ENCODE measurements around the gene UBL3. TPM values are rescaled to one million over a fixed set of nuclear protein-coding genes. Genes with fewer than 3 reads are reported as not detected.

Gene UBL3
- total RNA-seq, 2 experiments from 2014 or later, result 15.3 to 15.5 TPM

DNA sequence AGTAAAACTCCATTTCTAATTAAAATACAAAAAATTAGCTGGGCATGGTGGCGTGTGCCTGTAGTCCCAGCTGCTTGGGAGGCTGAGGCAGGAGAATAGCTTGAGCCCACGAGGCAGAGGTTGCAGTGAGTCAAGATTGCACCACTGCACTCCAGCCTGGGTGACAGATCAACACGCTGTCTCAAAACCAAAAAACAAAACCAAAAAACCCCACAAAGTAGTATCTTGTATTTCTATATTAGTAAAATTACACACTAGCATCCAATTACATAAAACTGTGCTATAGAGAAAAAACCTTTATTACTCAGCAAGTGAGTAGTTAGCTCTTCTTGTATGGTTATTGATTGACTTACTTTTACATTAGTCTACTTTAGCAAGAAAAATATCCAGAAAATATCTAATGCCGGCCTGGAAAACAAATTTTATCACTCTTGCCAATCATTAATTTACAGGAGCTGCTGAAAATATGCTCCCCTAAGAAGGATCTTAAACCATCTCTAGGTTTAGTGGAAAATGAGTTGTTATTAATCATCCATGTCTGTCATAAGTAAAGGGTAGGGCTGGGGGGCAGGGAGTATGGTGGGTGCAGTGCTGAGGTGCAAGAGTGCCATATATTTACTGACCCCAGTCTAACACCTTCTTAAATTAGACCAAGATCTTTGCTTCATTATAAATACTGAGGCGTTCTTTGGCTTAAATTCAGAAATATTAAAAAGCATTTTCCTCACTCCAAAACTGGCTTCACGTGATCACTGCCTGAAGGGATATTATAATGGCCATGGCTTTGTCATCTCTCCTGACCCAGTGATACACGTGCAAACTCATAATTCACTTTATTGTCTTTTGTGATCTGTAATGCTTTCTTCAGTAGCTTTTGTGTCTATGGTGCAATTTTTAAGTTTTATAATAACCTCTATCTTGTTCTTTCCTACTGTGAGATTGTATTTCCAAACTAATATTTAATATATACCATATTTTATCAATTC, 44.1 kb downstream of the UBL3 start:
- peak; percentile 61 for DNase-seq
- ChIA-PET POLR2A (interaction anchor here (0.9 to 1.2 kb wide), 4 partner anchors 24 to 148 kb away, joined by 3 to 4 read pairs (median 3); no protein-coding TSS in a partner anchor), CTCF (interaction anchor here (0.9 to 1.6 kb wide), 4 partner anchors 12 to 308 kb away, joined by 3 to 8 read pairs (median 4); no protein-coding TSS in a partner anchor)
- H3K27ac Mint-ChIP-seq, result no peak overlapping the region
- H3K4me3 Mint-ChIP-seq, result no peak overlapping the region
- H3K27me3 Mint-ChIP-seq, result no peaks in the 10 kb centered on the region
- intact Hi-C loops (cut with micrococcal nuclease), result loop anchor here (1.0 to 5.0 kb wide), 3 partner anchors 15 to 41 kb away; no protein-coding TSS in a partner anchor
- H3K36me3 Mint-ChIP-seq, result no peaks in the 10 kb centered on the region
- H3K9me3 Mint-ChIP-seq, result peaks cover 2% of the 10 kb centered on the region
- peaks cover 43% of the 10 kb centered on the region for H3K4me1 Mint-ChIP-seq (ENCODE audit: low read depth)

DNA sequence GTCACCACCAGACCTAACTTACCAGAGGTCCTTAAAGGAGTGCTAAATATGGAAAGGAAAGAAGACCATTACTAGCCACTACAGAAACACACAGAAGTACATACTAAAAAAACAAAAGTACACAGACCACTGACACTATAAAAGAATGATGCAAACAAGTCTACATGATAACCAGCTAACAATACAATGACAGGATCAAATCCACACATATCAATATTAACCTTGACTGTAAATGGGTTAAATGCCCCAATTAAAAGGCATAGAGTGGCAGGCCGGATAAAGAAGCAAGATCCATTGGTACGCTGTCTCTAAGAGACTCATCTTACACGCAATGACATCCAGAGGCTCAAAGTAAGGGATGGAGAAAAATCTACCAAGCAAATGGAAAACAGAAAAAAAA, 47.2 kb downstream of the UBL3 start:
- DNase-seq, result no peak
- Mint-ChIP-seq H3K36me3 (no peaks in the 10 kb centered on the region), H3K27me3 (no peaks in the 10 kb centered on the region), H3K4me1 (ENCODE audit: low read depth) (peaks cover 38% of the 10 kb centered on the region), H3K4me3 (no peak overlapping the region), H3K27ac (no peak overlapping the region), H3K9me3 (peaks cover 2% of the 10 kb centered on the region)
- ChIA-PET CTCF (no interaction called here), POLR2A (no interaction called here)
- intact Hi-C loops (cut with micrococcal nuclease), result no loop called here

DNA sequence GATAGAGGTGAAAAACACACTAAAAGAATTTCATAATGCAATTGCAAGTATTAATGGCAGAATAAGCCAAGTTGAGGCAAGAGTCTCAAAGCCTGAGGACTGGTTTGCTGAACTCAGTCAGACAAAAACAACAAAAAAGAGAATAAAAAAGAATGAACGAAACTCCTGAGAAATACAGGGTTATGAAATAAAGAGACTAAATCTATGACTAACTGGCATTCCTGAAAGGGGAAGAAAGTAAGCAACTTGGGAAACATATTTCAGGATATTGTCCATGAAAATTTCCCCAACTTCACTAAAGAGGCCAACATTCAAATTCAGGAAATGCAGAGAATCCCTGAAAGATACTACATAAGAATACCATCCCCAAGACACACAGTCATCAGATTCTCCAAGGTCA, 47.8 kb downstream of the UBL3 start:
- intact Hi-C loops (cut with micrococcal nuclease), result no loop called here
- Mint-ChIP-seq H3K36me3 (no peaks in the 10 kb centered on the region), H3K4me1 (ENCODE audit: low read depth) (peaks cover 39% of the 10 kb centered on the region), H3K27me3 (no peaks in the 10 kb centered on the region), H3K9me3 (peaks cover 2% of the 10 kb centered on the region), H3K27ac (no peak overlapping the region), H3K4me3 (no peak overlapping the region)
- ChIA-PET POLR2A (no interaction called here), CTCF (interaction anchor here (0.6 to 1.4 kb wide), 3 partner anchors 31 to 46 kb away, joined by 3 to 6 read pairs (median 6); no protein-coding TSS in a partner anchor)
- no peak for DNase-seq

DNA sequence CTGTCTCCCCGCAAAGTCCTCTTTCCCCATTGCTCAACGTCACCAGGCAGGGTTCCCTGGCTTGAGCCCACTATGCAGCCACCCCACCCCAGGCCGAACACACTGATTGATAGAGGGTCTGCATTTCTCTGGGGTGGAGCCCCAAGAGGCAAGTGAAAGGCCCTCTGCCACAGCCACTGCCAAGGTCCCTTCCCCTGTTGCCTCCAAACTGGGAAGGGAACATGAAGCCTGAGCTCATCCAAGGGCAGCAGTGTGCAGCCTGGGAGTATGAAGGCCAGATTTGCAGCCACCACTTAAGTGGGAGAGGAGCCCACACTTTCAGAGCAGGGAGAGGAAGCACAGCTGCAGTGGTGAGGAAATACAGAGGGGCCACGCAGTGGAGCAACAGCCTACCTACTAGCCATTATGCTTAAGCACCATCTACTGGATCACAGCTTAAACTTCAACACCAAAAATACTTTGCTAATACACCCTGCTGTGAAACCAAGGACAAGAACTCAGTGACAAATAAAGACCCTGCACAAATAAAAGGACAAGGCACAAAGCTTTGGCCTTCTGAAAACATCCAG, 48.6 kb downstream of the UBL3 start:
- H3K9me3 Mint-ChIP-seq, result peaks cover 2% of the 10 kb centered on the region
- no peak for DNase-seq
- H3K4me1 Mint-ChIP-seq (ENCODE audit: low read depth), result peaks cover 41% of the 10 kb centered on the region
- CTCF ChIA-PET, result interaction anchor here (0.6 to 1.4 kb wide), 3 partner anchors 31 to 47 kb away, joined by 3 to 6 read pairs (median 6); no protein-coding TSS in a partner anchor
- no peak overlapping the region for H3K4me3 Mint-ChIP-seq
- no peaks in the 10 kb centered on the region for H3K36me3 Mint-ChIP-seq
- intact Hi-C loops (cut with micrococcal nuclease), result no loop called here
- POLR2A ChIA-PET, result no interaction called here
- H3K27me3 Mint-ChIP-seq, result no peaks in the 10 kb centered on the region
- H3K27ac Mint-ChIP-seq, result no peak overlapping the region

DNA sequence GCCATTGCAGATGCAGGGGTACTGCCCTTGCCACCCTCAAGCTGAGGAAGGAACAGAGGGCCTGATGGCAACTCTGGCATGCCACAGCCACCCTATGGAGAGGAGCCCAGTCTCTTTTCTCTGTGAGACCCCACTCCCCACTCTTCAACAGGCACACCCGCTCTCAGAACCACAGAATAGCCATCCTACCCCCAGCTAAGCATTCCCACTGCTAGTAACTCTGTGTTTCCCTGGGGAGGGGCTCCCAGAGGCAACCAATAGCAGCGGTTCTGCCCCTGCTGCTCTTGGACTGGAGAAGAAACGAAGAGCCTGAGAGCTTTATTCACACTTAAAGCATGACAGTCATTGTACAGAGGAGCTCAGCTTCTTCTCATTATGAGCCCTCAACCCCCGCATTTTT, 49.3 kb downstream of the UBL3 start:
- Mint-ChIP-seq H3K27me3 (no peaks in the 10 kb centered on the region), H3K27ac (no peak overlapping the region), H3K36me3 (no peaks in the 10 kb centered on the region), H3K4me3 (no peak overlapping the region), H3K4me1 (ENCODE audit: low read depth) (peaks cover 38% of the 10 kb centered on the region), H3K9me3 (peaks cover 2% of the 10 kb centered on the region)
- ChIA-PET POLR2A (no interaction called here), CTCF (interaction anchor here (1.0 kb wide), 1 partner anchor 26 kb away, joined by 4 read pairs; no protein-coding TSS in a partner anchor)
- intact Hi-C loops (cut with micrococcal nuclease), result no loop called here
- no peak for DNase-seq

DNA sequence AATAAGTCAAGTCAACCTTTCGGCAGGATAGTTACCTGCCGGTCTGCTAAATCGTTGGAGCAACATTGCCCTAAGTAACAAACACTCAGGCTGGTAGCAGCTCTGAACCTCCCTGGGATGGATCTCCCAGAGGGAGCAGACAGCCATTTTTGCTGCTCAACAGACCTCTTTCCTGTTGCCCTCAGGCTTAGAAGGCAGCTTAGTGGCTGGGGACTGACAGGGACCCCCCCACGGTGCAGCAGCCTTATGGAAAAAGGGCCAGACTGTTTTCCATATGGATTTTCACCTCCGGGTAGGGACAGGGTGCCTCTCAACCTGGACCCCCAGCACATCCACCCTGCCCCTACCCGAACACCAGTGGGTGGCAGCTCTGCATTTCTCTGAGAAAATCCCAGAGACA, 49.7 kb downstream of the UBL3 start:
- Mint-ChIP-seq H3K36me3 (no peaks in the 10 kb centered on the region), H3K27me3 (no peaks in the 10 kb centered on the region), H3K4me1 (ENCODE audit: low read depth) (peaks cover 36% of the 10 kb centered on the region), H3K27ac (no peak overlapping the region), H3K9me3 (peaks cover 2% of the 10 kb centered on the region), H3K4me3 (no peak overlapping the region)
- intact Hi-C loops (cut with micrococcal nuclease), result no loop called here
- ChIA-PET CTCF (interaction anchor here (1.0 to 1.3 kb wide), 2 partner anchors 26 to 311 kb away, joined by 3 to 4 read pairs; no protein-coding TSS in a partner anchor), POLR2A (no interaction called here)
- no peak for DNase-seq

DNA sequence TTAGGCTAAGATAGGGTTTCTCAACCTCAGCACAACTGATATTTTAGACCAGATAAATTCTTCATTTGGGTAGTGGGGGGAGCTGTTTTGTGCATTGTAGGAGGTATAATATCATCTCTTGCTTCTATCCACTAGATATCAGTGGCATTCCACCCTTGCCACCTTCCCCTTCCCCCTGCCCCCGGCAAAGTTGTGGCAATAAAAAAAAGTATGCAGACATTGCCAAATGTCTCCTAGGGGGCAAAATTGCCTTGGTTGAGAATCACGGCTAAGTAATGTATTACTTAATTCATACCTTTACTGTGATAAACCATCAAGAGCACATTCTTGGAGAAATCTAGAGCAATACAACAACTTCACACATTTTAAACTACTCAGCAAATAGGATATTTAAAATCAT, 51.4 kb downstream of the UBL3 start:
- POLR2A ChIA-PET, result no interaction called here
- Mint-ChIP-seq H3K9me3 (no peaks in the 10 kb centered on the region), H3K27ac (no peak overlapping the region), H3K4me3 (no peak overlapping the region), H3K36me3 (no peaks in the 10 kb centered on the region), H3K4me1 (ENCODE audit: low read depth) (peaks cover 41% of the 10 kb centered on the region), H3K27me3 (no peaks in the 10 kb centered on the region)
- intact Hi-C loops (cut with micrococcal nuclease), result no loop called here
- CTCF ChIA-PET, result interaction anchor here (0.9 to 1.7 kb wide), 4 partner anchors 28 to 317 kb away, joined by 3 to 8 read pairs (median 3); no protein-coding TSS in a partner anchor
- no peak for DNase-seq

DNA sequence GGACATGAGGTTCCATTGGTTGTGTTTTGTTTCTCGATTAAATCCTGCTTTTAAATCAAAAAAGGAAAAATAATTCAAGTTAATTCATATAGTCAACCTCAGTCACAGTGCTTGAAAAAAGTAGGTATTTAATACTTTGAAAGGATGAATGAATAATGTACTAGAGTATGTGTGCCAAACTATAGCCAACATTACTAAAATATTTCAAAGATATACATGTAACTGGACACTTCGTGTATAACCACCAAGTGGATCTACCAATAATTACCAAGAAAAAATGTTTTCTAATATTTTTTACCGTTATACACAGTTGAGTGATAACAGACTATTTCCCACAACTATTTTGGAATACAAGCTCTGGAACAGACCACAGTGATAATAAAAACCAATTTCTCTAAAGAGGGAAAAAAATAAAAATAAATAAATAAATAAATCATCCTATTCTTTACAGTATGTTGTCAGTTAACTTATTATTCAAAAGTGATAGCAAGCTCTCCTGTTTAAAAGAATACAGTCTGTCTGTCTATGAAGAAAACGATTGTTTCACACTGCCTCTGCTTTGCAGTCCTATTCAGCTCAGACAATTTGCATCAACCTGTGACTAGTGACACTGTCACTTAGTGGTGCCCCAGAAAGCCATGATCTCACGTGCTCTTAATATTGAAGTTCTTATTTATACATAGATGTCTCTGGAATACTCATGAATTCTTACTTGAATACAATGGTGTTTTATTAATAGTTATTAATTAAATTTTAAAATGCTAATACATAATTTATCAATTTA, 58.2 kb downstream of the UBL3 start:
- Mint-ChIP-seq H3K4me1 (ENCODE audit: low read depth) (peaks cover 60% of the 10 kb centered on the region), H3K9me3 (no peaks in the 10 kb centered on the region), H3K36me3 (no peaks in the 10 kb centered on the region), H3K27me3 (no peaks in the 10 kb centered on the region), H3K4me3 (no peak overlapping the region), H3K27ac (no peak overlapping the region)
- no peak for DNase-seq
- POLR2A ChIA-PET, result no interaction called here
- intact Hi-C loops (cut with micrococcal nuclease), result loop anchor here (1.0 kb wide), 1 partner anchor 14 kb away; no protein-coding TSS in a partner anchor
- CTCF ChIA-PET, result no interaction called here

DNA sequence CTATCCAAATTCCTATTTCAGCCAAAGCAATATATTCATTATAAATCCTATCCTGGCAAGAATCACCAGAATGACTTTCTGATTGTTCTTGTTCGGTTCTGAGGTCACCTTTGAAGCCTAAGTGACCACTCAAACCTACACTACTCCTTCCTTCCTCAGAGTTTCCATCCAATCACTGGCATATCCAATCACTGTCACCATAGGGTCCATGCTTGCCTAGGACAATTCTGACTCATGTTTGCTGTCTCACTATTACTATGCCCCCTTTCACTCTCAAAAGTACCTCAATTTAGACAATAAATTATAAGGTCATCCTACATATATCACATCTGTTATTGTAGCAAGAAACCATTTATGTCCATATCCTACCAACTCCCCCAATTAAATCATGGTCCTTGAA, 58.9 kb downstream of the UBL3 start:
- H3K27ac Mint-ChIP-seq, result no peak overlapping the region
- CTCF ChIA-PET, result interaction anchor here (0.8 kb wide), 1 partner anchor 29 kb away, joined by 3 read pairs; no protein-coding TSS in a partner anchor

DNA sequence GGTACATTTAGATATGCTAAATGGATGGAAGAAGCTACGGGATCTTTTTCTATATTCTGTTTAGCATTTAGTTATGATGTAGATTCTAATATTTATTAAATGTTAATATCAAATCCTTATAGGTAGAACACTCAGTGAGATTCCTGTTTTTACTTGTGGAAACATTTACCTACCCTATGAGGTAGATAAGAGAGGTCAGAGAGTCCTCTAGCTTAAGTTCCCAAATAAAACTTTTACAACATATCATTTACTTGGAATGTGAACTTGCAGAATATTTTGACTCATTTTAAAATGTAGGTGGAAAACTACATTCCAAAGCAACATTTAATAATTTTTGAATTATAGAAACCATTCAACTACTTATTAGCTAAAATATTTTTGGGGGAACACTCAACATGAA, 63.7 kb downstream of the UBL3 start:
- Mint-ChIP-seq H3K36me3 (no peaks in the 10 kb centered on the region), H3K4me1 (ENCODE audit: low read depth) (peaks cover 58% of the 10 kb centered on the region), H3K27me3 (no peaks in the 10 kb centered on the region), H3K27ac (no peak overlapping the region), H3K4me3 (no peak overlapping the region), H3K9me3 (no peaks in the 10 kb centered on the region)
- DNase-seq, result no peak
- intact Hi-C loops (cut with micrococcal nuclease), result no loop called here
- ChIA-PET CTCF (interaction anchor here (1.7 kb wide), 1 partner anchor 328 kb away, joined by 7 read pairs; no protein-coding TSS in a partner anchor), POLR2A (interaction anchor here (0.9 kb wide), 1 partner anchor 25 kb away, joined by 4 read pairs; no protein-coding TSS in a partner anchor)

More for the DNA sequence above, 58.9 kb downstream of the UBL3 start:
- Mint-ChIP-seq H3K9me3 (no peaks in the 10 kb centered on the region), H3K36me3 (no peaks in the 10 kb centered on the region), H3K27me3 (no peaks in the 10 kb centered on the region), H3K4me1 (ENCODE audit: low read depth) (peaks cover 55% of the 10 kb centered on the region), H3K4me3 (no peak overlapping the region)
- no peak for DNase-seq
- intact Hi-C loops (cut with micrococcal nuclease), result loop anchor here (1.0 kb wide), 1 partner anchor 15 kb away; no protein-coding TSS in a partner anchor
- POLR2A ChIA-PET, result no interaction called here

DNA sequence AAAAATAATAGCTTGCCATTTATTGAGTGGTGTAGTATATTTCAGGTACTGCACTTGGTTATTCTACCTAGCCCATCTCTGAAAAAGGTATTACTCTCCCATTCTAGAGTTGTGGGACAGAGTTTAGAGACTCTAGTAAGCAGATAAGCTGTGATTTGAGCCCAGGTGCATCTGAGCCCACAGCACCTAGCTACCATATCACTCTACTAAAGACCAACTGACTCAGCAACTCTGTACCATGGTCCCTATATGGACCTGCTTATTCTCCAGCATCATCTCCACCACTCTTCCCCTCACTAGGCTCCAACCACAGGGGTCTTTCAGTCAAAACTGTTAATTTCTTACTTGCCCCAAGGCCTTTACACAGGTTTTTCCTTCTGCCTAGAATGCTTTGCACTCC, 64.4 kb downstream of the UBL3 start:
- intact Hi-C loops (cut with micrococcal nuclease), result no loop called here
- peaks cover 51% of the 10 kb centered on the region for H3K4me1 Mint-ChIP-seq (ENCODE audit: low read depth)
- H3K27me3 Mint-ChIP-seq, result no peaks in the 10 kb centered on the region
- H3K27ac Mint-ChIP-seq, result no peak overlapping the region
- H3K4me3 Mint-ChIP-seq, result no peak overlapping the region
- no peak for DNase-seq
- no peaks in the 10 kb centered on the region for H3K36me3 Mint-ChIP-seq
- CTCF ChIA-PET, result interaction anchor here (1.0 to 1.7 kb wide), 2 partner anchors 327 to 329 kb away, joined by 3 to 7 read pairs; no protein-coding TSS in a partner anchor
- no peaks in the 10 kb centered on the region for H3K9me3 Mint-ChIP-seq
- POLR2A ChIA-PET, result interaction anchor here (0.9 kb wide), 1 partner anchor 26 kb away, joined by 4 read pairs; no protein-coding TSS in a partner anchor

Measured in activated CD4-positive, alpha-beta memory T cell treated with anti-CD3 and anti-CD28 coated beads for 36 hours (primary cell).